Measurements from ENCODE around the gene ZFR. TPM values are rescaled to one million over a fixed set of nuclear protein-coding genes. Genes with fewer than 3 reads are reported as not detected.

ZFR gene
- total RNA-seq, 1 experiment from 2014 or later = 72.7 TPM

DNA sequence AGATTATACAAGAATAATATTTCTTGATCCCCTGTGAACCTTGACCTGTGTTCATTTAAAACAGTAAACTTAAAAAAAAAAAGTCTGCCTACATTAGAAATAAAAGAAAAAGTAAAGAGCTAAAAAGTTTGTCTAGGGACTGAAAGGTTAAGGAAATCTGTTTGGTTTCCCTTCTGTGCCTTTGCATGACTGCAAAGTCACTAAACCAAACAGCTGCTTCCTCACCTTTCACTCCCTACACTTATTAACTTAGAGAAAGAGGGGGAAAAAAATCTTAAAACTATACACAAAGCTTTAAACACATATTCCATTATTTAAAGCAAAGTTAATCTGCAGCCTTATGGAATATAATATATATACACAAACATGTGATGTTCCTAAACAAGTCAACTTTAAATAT, 65.1 kb downstream of the ZFR start:
- no peak overlapping the region for H3K27ac ChIP-seq (ENCODE audit: low read length)
- ATAC-seq = no peak
- peaks cover 34% of the 10 kb centered on the region for H3K36me3 ChIP-seq (ENCODE audit: control insufficient read depth, insufficient read depth, low read length)
- no peaks in the 10 kb centered on the region for H3K27me3 ChIP-seq (ENCODE audit: control insufficient read depth, insufficient read depth, low read length)
- BruUV-seq (replicated peaks) = TSS peak; percentile 33
- DNase-seq (ENCODE audit: low read depth, low spot score) = no peak
- intact Hi-C loops (cut with micrococcal nuclease; ENCODE audit: unreplicated experiment) = no loop called here
- in situ Hi-C loops (cut with HindIII; ENCODE audit: low pct_unique_long_range_greater_than_20kb, low sequenced_read_pairs) = no loop called here
- no peak overlapping the region for H3K4me3 ChIP-seq (ENCODE audit: low read depth in 2 of 2, low read length in 2 of 2)
- H3K4me1 ChIP-seq (ENCODE audit: control insufficient read depth, insufficient read depth, low read length) = no peaks in the 10 kb centered on the region
- POLR2A ChIA-PET = no interaction called here
- CTCF ChIA-PET = no interaction called here
- no peaks in the 10 kb centered on the region for H3K9me3 ChIP-seq (ENCODE audit: control insufficient read depth, insufficient read depth, low read depth, low read length)
- TF ChIP-seq, protein P1, sequence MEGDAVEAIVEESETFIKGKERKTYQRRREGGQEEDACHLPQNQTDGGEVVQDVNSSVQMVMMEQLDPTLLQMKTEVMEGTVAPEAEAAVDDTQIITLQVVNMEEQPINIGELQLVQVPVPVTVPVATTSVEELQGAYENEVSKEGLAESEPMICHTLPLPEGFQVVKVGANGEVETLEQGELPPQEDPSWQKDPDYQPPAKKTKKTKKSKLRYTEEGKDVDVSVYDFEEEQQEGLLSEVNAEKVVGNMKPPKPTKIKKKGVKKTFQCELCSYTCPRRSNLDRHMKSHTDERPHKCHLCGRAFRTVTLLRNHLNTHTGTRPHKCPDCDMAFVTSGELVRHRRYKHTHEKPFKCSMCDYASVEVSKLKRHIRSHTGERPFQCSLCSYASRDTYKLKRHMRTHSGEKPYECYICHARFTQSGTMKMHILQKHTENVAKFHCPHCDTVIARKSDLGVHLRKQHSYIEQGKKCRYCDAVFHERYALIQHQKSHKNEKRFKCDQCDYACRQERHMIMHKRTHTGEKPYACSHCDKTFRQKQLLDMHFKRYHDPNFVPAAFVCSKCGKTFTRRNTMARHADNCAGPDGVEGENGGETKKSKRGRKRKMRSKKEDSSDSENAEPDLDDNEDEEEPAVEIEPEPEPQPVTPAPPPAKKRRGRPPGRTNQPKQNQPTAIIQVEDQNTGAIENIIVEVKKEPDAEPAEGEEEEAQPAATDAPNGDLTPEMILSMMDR (IDR thresholded peaks at IDR 0.05) = no peak
- TF ChIP-seq, protein P2, sequence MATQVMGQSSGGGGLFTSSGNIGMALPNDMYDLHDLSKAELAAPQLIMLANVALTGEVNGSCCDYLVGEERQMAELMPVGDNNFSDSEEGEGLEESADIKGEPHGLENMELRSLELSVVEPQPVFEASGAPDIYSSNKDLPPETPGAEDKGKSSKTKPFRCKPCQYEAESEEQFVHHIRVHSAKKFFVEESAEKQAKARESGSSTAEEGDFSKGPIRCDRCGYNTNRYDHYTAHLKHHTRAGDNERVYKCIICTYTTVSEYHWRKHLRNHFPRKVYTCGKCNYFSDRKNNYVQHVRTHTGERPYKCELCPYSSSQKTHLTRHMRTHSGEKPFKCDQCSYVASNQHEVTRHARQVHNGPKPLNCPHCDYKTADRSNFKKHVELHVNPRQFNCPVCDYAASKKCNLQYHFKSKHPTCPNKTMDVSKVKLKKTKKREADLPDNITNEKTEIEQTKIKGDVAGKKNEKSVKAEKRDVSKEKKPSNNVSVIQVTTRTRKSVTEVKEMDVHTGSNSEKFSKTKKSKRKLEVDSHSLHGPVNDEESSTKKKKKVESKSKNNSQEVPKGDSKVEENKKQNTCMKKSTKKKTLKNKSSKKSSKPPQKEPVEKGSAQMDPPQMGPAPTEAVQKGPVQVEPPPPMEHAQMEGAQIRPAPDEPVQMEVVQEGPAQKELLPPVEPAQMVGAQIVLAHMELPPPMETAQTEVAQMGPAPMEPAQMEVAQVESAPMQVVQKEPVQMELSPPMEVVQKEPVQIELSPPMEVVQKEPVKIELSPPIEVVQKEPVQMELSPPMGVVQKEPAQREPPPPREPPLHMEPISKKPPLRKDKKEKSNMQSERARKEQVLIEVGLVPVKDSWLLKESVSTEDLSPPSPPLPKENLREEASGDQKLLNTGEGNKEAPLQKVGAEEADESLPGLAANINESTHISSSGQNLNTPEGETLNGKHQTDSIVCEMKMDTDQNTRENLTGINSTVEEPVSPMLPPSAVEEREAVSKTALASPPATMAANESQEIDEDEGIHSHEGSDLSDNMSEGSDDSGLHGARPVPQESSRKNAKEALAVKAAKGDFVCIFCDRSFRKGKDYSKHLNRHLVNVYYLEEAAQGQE (IDR thresholded peaks at IDR 0.05; ENCODE audit: insufficient read depth in 1 of 2, low read depth in 2 of 2, low read length in 1 of 2) = no peak
- TF ChIP-seq TCF7L2 (IDR thresholded peaks at IDR 0.05; ENCODE audit: low read depth, low read length) = no peak

DNA sequence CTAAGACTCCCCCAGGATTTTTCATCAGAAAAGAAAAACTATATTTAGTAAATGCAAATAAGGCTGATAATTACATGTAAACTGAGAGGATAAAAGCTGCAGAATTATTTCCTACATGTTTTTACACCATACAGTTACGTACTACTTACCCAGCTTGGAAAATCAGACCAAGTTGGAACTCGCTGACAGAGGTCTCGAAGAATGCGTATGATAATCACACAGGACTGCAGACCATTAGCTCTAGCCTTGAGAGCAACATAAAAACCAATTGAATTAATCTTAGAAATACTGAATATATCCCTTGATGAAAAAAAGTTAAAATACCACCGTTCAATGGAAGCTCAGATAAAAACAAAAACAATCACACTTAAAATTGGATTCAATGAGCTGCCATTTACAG, 65.6 kb downstream of the ZFR start:
- Histone ChIP-seq H3K9me3 (ENCODE audit: control insufficient read depth, insufficient read depth, low read depth, low read length) (no peaks in the 10 kb centered on the region), H3K4me3 (ENCODE audit: low read depth in 2 of 2, low read length in 2 of 2) (no peak overlapping the region), H3K4me1 (ENCODE audit: control insufficient read depth, insufficient read depth, low read length) (no peaks in the 10 kb centered on the region), H3K27ac (ENCODE audit: low read length) (no peak overlapping the region), H3K36me3 (ENCODE audit: control insufficient read depth, insufficient read depth, low read length) (peaks cover 31% of the 10 kb centered on the region), H3K27me3 (ENCODE audit: control insufficient read depth, insufficient read depth, low read length) (no peaks in the 10 kb centered on the region)
- ATAC-seq (no peak), DNase-seq (ENCODE audit: low read depth, low spot score) (no peak)
- BruUV-seq (replicated peaks) = no TSS peak
- in situ Hi-C loops (cut with HindIII; ENCODE audit: low pct_unique_long_range_greater_than_20kb, low sequenced_read_pairs) (no loop called here), intact Hi-C loops (cut with micrococcal nuclease; ENCODE audit: unreplicated experiment) (no loop called here)
- ChIA-PET POLR2A (no interaction called here), CTCF (interaction anchor here (0.7 kb wide), 1 partner anchor 235 kb away, joined by 3 read pairs; no protein-coding TSS in a partner anchor)
- TF ChIP-seq SIN3A (IDR thresholded peaks at IDR 0.05; ENCODE audit: borderline replicate concordance, insufficient read depth, low read depth, low read length) (no peak), POLR2AphosphoS5 (IDR thresholded peaks at IDR 0.05; ENCODE audit: low read depth, low read length) (no peak), TCF7L2 (IDR thresholded peaks at IDR 0.05; ENCODE audit: low read depth, low read length) (no peak)
- TF ChIP-seq, protein P1 (IDR thresholded peaks at IDR 0.05) = no peak
- TF ChIP-seq, protein P2 (IDR thresholded peaks at IDR 0.05; ENCODE audit: insufficient read depth in 1 of 2, low read depth in 2 of 2, low read length in 1 of 2) = no peak

Data from Panc1 (cell line).